MCF 10A (cell line): ENCODE results near the gene CALML6. TPM values are rescaled to one million over a fixed set of nuclear protein-coding genes. Genes with fewer than 3 reads are reported as not detected.

Experiments used
- BruUV-seq: library from RNA; stranded (reverse); fragments of 400-500 nt; replicated peaks from 2 replicates; lab custom pipeline; 2021; lab: Mats Ljungman, UMichigan
- CTCF ChIA-PET: fragments of 300-600 bp; sonication (Branson Sonifier 250); formaldehyde crosslinking; extraction: SDS; loops from one replicate; lab custom pipeline; 2021; ENCODE audit warnings: antibody characterized with exemption, inconsistent platforms; lab: Yijun Ruan, JAX
- POLR2A ChIA-PET: fragments of 300-600, 350-650 bp; sonication (Branson Sonifier 250); formaldehyde crosslinking; extraction: SDS; loops from one replicate; lab custom pipeline; 2020; ENCODE audit warnings: antibody characterized with exemption, inconsistent platforms; lab: Yijun Ruan, JAX
- DNase-seq: peaks from one replicate; pipeline ENCODE4 v3.0.0-alpha.2; 2018; ENCODE audit not compliant: unreplicated experiment
- H3K27ac Mint-ChIP-seq: one replicate; pipeline ENCODE4 v1.8.0; 2022; ENCODE audit warnings: mild to moderate bottlenecking, low read depth, mixed read lengths; ENCODE audit not compliant: unreplicated experiment
- H3K27me3 Mint-ChIP-seq: one replicate; pipeline ENCODE4 v1.8.0; 2022; ENCODE audit warnings: mixed read lengths; ENCODE audit not compliant: insufficient read depth, unreplicated experiment
- H3K36me3 Mint-ChIP-seq: one replicate; pipeline ENCODE4 v1.8.0; 2022; ENCODE audit warnings: mild to moderate bottlenecking, moderate library complexity, mixed read lengths; ENCODE audit not compliant: insufficient read depth, unreplicated experiment
- H3K4me1 Mint-ChIP-seq: one replicate; pipeline ENCODE4 v1.8.0; 2022; ENCODE audit warnings: mixed read lengths; ENCODE audit not compliant: insufficient read depth, unreplicated experiment
- H3K4me3 Mint-ChIP-seq: one replicate; pipeline ENCODE4 v1.8.0; 2022; ENCODE audit warnings: mild to moderate bottlenecking, moderate library complexity, mixed read lengths; ENCODE audit not compliant: unreplicated experiment
- H3K9me3 Mint-ChIP-seq: one replicate; pipeline ENCODE4 v1.8.0; 2022; ENCODE audit warnings: mixed read lengths; ENCODE audit not compliant: unreplicated experiment
- intact Hi-C: fragments of 100-400 bp; cut with micrococcal nuclease; formaldehyde crosslinking; loops from 2 replicates; pipeline ENCODE4 v1.14.1; 2022
- total RNA-seq: library from RNA; stranded (reverse); gene quantifications from 2 replicates; pipeline ENCODE4 v1.2.3, GENCODE V29; 2022
- TF ChIP-seq, protein P1 (sequence below): fragments of 200-600 bp; IDR thresholded peaks from one replicate; pipeline ENCODE4 v1.8.0; 2022; ENCODE audit warnings: antibody characterized with exemption, mild to moderate bottlenecking; ENCODE audit not compliant: unreplicated experiment

The CALML6 gene
- total RNA-seq, 1 experiment from 2014 or later = 1.7 TPM

DNA sequence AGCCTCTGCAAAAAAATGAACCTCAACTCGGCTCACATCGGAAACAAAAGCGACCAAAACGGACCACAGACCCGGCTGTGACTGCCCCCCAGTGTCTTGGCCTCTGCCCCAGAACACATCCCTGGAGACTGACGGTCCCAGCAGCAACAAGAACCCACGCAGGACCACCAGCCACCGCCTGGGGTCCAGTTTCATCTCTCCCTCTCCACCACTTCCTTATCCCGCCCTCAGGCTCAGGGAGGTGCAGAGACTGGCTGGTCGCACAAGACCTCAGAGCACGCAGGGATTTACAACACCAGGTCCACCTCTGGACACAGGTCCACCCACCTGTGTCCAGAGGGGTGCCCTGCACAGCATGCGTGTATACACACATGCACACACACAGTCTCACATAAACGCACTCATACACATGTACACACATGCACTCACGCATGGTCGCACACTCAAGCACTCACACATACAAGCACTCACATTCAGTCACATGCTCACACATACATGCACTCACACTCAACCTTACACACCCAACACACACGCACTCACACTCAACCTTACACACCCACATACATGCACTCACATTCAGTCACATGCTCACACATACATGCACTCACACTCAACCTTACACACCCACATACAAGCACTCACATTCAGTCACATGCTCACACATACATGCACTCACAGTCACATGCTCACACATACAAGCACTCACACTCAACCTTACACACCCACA is 22.7 kb downstream of the CALML6 start:
- H3K36me3 Mint-ChIP-seq = no peaks in the 10 kb centered on the region
- no peaks in the 10 kb centered on the region for H3K4me1 Mint-ChIP-seq
- CTCF ChIA-PET = no interaction called here
- POLR2A ChIA-PET = no interaction called here
- TF ChIP-seq, protein P1, sequence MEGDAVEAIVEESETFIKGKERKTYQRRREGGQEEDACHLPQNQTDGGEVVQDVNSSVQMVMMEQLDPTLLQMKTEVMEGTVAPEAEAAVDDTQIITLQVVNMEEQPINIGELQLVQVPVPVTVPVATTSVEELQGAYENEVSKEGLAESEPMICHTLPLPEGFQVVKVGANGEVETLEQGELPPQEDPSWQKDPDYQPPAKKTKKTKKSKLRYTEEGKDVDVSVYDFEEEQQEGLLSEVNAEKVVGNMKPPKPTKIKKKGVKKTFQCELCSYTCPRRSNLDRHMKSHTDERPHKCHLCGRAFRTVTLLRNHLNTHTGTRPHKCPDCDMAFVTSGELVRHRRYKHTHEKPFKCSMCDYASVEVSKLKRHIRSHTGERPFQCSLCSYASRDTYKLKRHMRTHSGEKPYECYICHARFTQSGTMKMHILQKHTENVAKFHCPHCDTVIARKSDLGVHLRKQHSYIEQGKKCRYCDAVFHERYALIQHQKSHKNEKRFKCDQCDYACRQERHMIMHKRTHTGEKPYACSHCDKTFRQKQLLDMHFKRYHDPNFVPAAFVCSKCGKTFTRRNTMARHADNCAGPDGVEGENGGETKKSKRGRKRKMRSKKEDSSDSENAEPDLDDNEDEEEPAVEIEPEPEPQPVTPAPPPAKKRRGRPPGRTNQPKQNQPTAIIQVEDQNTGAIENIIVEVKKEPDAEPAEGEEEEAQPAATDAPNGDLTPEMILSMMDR = no peak
- peaks cover 17% of the 10 kb centered on the region for H3K27me3 Mint-ChIP-seq
- no peak for DNase-seq
- no peak overlapping the region for H3K27ac Mint-ChIP-seq
- no TSS peak for BruUV-seq
- no peak overlapping the region for H3K4me3 Mint-ChIP-seq
- intact Hi-C loops = no loop called here
- peaks cover 19% of the 10 kb centered on the region for H3K9me3 Mint-ChIP-seq

DNA sequence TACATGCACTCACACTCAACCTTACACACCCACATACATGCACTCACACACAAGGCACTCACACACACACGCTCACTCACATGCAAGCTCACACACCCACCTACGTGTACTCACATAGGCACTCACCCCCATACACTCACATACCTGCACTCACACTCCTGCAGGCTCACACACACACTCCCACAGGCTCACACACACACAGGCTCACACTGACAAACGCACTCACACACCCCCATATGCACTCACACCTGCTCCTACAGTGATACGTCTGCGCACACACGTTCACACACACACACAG is 23.2 kb downstream of the CALML6 start:
- Mint-ChIP-seq H3K9me3 (peaks cover 19% of the 10 kb centered on the region), H3K27ac (no peak overlapping the region), H3K36me3 (no peaks in the 10 kb centered on the region), H3K4me1 (no peaks in the 10 kb centered on the region), H3K4me3 (no peak overlapping the region), H3K27me3 (peaks cover 17% of the 10 kb centered on the region)
- CTCF ChIA-PET = no interaction called here
- POLR2A ChIA-PET = no interaction called here
- intact Hi-C loops = no loop called here
- TF ChIP-seq, protein P1 = no peak
- no TSS peak for BruUV-seq
- DNase-seq = no peak

DNA sequence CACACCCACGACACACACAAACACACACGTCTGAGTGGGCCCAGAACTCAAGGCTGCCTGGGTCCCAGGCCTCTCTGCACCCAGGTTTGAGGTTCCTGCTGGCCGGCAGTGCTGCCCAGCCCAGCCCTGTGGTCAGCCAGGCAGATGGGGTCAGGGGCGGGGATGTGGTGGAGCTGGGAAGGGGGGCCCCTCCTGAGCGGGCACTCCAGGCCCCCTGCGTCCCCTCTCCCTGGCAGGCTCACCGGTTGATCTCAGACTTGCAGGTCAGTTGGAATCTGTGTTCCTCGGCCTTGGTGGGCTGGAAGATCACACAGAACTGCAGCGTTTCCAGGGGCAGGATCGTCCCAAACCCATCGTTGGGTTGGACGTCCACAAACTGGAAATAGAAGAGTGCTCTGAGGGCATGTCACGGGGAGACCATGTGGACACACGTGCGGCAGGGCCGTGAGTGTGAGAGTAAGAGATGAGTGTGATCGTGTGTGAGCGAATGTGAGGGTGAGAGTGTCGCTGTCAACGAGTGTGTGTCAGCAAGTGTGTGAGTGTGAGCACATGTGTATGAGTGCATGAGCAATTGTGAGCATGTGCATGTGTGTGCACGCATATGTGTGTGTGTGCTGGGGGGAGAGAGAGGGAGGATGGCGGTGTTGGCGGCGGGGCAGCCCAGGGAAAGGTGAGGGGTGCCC is 23.7 kb downstream of the CALML6 start:
- Mint-ChIP-seq H3K4me1 (no peaks in the 10 kb centered on the region), H3K4me3 (no peak overlapping the region), H3K27ac (no peak overlapping the region), H3K27me3 (peaks cover 17% of the 10 kb centered on the region), H3K36me3 (no peaks in the 10 kb centered on the region), H3K9me3 (peaks cover 19% of the 10 kb centered on the region)
- no peak for DNase-seq
- POLR2A ChIA-PET = no interaction called here
- TF ChIP-seq, protein P1 = no peak
- intact Hi-C loops = no loop called here
- CTCF ChIA-PET = no interaction called here
- BruUV-seq = no TSS peak

DNA sequence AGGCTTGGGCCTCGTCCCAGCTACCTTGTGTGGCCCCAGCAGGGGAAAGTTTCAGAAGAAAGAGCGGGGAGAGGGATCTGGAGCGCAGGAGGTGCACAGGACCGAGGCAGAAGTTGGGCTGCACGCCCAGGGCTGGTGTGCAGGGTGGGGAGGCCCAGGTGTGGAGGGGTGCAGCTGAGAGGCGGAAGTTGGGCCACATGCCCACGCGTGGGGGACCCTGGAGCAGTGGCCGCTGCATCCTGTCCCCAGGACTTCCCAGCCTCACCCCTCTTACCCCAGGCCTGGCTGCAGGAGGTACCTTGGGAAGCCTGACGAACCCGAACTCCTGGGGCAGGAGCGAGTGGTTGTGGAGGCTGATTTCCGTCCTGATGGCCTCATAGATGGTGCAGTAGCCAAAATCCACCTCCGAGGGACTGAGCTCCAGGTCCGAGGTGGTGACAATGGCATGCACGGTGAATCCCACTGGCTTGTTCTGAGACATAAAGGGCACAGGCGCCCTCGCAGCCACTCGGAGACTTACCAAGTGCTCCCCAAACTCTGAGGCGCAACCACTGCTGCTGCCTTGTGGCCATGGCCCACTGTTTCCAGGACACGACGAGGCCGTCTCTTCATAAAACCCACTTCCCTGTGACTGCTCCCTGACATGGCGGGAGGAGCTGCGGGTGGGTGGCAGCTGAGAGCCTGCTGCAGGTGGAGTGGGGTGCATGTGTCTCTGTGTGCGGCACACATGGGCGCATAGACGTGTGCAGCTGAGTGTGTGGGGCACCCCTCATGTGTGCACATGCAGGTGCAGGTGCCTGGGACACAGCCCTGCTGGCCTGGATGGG is 24.4 kb downstream of the CALML6 start:
- Mint-ChIP-seq H3K4me3 (no peak overlapping the region), H3K9me3 (peaks cover 11% of the 10 kb centered on the region), H3K36me3 (no peaks in the 10 kb centered on the region), H3K27ac (no peak overlapping the region), H3K4me1 (no peaks in the 10 kb centered on the region), H3K27me3 (peaks cover 17% of the 10 kb centered on the region)
- BruUV-seq = no TSS peak
- TF ChIP-seq, protein P1 = no peak
- ChIA-PET CTCF (interaction anchor here (0.7 kb wide), 1 partner anchor 105 kb away, joined by 4 read pairs; no protein-coding TSS in a partner anchor), POLR2A (no interaction called here)
- intact Hi-C loops = no loop called here
- no peak for DNase-seq
